HCT116 (cell line): ENCODE measurements around the gene FAM110D. TPM values are rescaled to one million over a fixed set of nuclear protein-coding genes. Genes with fewer than 3 reads are reported as not detected.

Experiments used
- ATAC-seq: fragments of 200-7000 bp; cut with Tn5 transposase; 2 replicates; pipeline ENCODE4 v1.9.1; 2020; ENCODE audit warnings: mild to moderate bottlenecking, moderate library complexity
- BruUV-seq: library from RNA; stranded (reverse); fragments of 400-500 nt; replicated peaks from 2 replicates; lab custom pipeline; 2021; lab: Mats Ljungman, UMichigan
- CTCF ChIA-PET: fragments of 300-600 bp; sonication (Branson Sonifier 250); formaldehyde crosslinking; loops from one replicate; lab custom pipeline; 2021; ENCODE audit warnings: antibody characterized with exemption; lab: Charles Lee
- POLR2A ChIA-PET: fragments of 300-600, 350-600 bp; sonication (Branson Sonifier 250); formaldehyde crosslinking; loops from one replicate; lab custom pipeline; 2021; ENCODE audit warnings: antibody characterized with exemption; lab: Charles Lee
- RAD21 ChIA-PET, 2 experiments: fragments of 300-600 bp; sonication (Branson Sonifier 250); formaldehyde crosslinking; loops; one replicate each; lab custom pipeline; 2023; ENCODE audit warnings: low total read pairs in 2 of 2; ENCODE audit not compliant: uncharacterized antibody in 2 of 2, unreplicated experiment in 2 of 2, low non-redundant PET in 1 of 2; lab: Charles Lee
- DNase-seq: peaks from one replicate; pipeline ENCODE4 v3.0.0-alpha.2; 2010; ENCODE audit warnings: low read depth, low spot score
- H2AFZ ChIP-seq: fragments of 200-600 bp; shearing (Covaris generic), sonication (generic); 2 replicates; pipeline ENCODE4 v1.6.1; 2017; ENCODE audit warnings: low read depth, mixed run types, mixed read lengths, antibody characterized with exemption, low read length; ENCODE audit not compliant: poor library complexity, severe bottlenecking
- H3K27ac ChIP-seq: 2 replicates; pipeline ENCODE4 v1.5.1; 2012; ENCODE audit warnings: low read depth, low read length
- H3K27me3 ChIP-seq: fragments of 200-600 bp; sonication (generic); 2 replicates; pipeline ENCODE4 v1.6.1; 2016; ENCODE audit warnings: mixed run types, low read length, mixed read lengths; ENCODE audit not compliant: insufficient read depth
- H3K36me3 ChIP-seq, 2 experiments: fragments of 200-500 bp in 1 of 2; fragments of 200-600 bp in 1 of 2; sonication (Bioruptor generic) in 1 of 2; sonication (generic) in 1 of 2; 2 replicates each; pipeline versions ENCODE4 v1.5.1 to v1.6.1; 2014 to 2016; ENCODE audit warnings: low read length in 2 of 2, inconsistent platforms in 1 of 2, mixed read lengths in 1 of 2, mixed run types in 1 of 2; ENCODE audit not compliant: insufficient read depth in 2 of 2, control insufficient read depth in 1 of 2
- H3K4me1 ChIP-seq, 2 experiments: fragments of 200-600 bp in 1 of 2; sonication (generic) in 1 of 2; 2 replicates each; pipeline versions ENCODE4 v1.5.1 to v1.6.1; 2012 to 2017; ENCODE audit warnings: low read length in 2 of 2, inconsistent platforms in 1 of 2, mild to moderate bottlenecking in 1 of 2, mixed read lengths in 1 of 2, mixed run types in 1 of 2, moderate library complexity in 1 of 2; ENCODE audit not compliant: insufficient read depth in 2 of 2, control insufficient read depth in 1 of 2
- H3K4me2 ChIP-seq: fragments of 200-600 bp; sonication (generic); 2 replicates; pipeline ENCODE4 v1.6.1; 2017; ENCODE audit warnings: mixed run types, low read length, mixed read lengths
- H3K4me3 ChIP-seq, 2 experiments: fragments of 200-600 bp in 1 of 2; sonication (generic) in 1 of 2; replicated peaks in 1 of 2; 2 replicates each; pipeline ENCODE4 v1.5.1; 2011 to 2016; ENCODE audit warnings: low read length in 2 of 2, control low read depth in 1 of 2, low read depth in 1 of 2, mild to moderate bottlenecking in 1 of 2, mixed read lengths in 1 of 2, mixed run types in 1 of 2
- H3K79me2 ChIP-seq: fragments of 200-600 bp; sonication (generic); 2 replicates; pipeline ENCODE4 v1.6.1; 2017; ENCODE audit warnings: mild to moderate bottlenecking, mixed run types, low read length, moderate library complexity, mixed read lengths; ENCODE audit not compliant: insufficient read depth
- H3K9ac ChIP-seq: fragments of 200-600 bp; sonication (generic); 2 replicates; pipeline ENCODE4 v1.6.1; 2016; ENCODE audit warnings: low read length, mixed read lengths
- H3K9me2 ChIP-seq: fragments of 200-600 bp; sonication (generic), shearing (Covaris generic); 2 replicates; pipeline ENCODE4 v1.6.1; 2017; ENCODE audit warnings: mixed run types, mild to moderate bottlenecking, moderate library complexity; ENCODE audit not compliant: insufficient read depth
- H3K9me3 ChIP-seq, 2 experiments: fragments of 200-500 bp in 1 of 2; fragments of 200-600 bp in 1 of 2; sonication (Bioruptor generic) in 1 of 2; sonication (generic) in 1 of 2; 2 replicates each; pipeline ENCODE4 v1.6.1; 2014 to 2017; ENCODE audit warnings: low read length in 2 of 2, mixed read lengths in 2 of 2, inconsistent platforms in 1 of 2, low read depth in 1 of 2, mild to moderate bottlenecking in 1 of 2, mixed run types in 1 of 2, moderate library complexity in 1 of 2; ENCODE audit not compliant: control insufficient read depth in 1 of 2, insufficient read depth in 1 of 2
- H4K20me1 ChIP-seq: fragments of 200-600 bp; sonication (generic), shearing (Covaris generic); 2 replicates; pipeline ENCODE4 v1.6.1; 2017; ENCODE audit warnings: mixed run types, mild to moderate bottlenecking, moderate library complexity; ENCODE audit not compliant: insufficient read depth
- EGR1 ChIP-seq: IDR thresholded peaks from 2 replicates; pipeline ENCODE4 v1.6.1; 2012; ENCODE audit warnings: low read depth
- FOSL1 ChIP-seq: IDR thresholded peaks from 2 replicates; pipeline ENCODE4 v1.6.1; 2012; ENCODE audit warnings: low read depth
- JUND ChIP-seq: IDR thresholded peaks from 2 replicates; pipeline ENCODE4 v1.6.1; 2012
- intact Hi-C: fragments of 100-400 bp; cut with micrococcal nuclease; formaldehyde crosslinking; loops from 2 replicates; pipeline ENCODE4 v1.10.0; 2022
- total RNA-seq: library from RNA; stranded (reverse); gene quantifications from one replicate; pipeline ENCODE4 v1.2.1, GENCODE V29; 2021; ENCODE audit not compliant: unreplicated experiment
- TF ChIP-seq, protein P1 (sequence below): IDR thresholded peaks from 2 replicates; pipeline ENCODE4 v1.6.1; 2011; ENCODE audit warnings: mild to moderate bottlenecking, low read length, moderate library complexity; ENCODE audit not compliant: insufficient replicate concordance; ENCODE audit errors: extremely low read depth

The FAM110D gene
- total RNA-seq, 1 experiment from 2014 or later, result 0.34 TPM

DNA sequence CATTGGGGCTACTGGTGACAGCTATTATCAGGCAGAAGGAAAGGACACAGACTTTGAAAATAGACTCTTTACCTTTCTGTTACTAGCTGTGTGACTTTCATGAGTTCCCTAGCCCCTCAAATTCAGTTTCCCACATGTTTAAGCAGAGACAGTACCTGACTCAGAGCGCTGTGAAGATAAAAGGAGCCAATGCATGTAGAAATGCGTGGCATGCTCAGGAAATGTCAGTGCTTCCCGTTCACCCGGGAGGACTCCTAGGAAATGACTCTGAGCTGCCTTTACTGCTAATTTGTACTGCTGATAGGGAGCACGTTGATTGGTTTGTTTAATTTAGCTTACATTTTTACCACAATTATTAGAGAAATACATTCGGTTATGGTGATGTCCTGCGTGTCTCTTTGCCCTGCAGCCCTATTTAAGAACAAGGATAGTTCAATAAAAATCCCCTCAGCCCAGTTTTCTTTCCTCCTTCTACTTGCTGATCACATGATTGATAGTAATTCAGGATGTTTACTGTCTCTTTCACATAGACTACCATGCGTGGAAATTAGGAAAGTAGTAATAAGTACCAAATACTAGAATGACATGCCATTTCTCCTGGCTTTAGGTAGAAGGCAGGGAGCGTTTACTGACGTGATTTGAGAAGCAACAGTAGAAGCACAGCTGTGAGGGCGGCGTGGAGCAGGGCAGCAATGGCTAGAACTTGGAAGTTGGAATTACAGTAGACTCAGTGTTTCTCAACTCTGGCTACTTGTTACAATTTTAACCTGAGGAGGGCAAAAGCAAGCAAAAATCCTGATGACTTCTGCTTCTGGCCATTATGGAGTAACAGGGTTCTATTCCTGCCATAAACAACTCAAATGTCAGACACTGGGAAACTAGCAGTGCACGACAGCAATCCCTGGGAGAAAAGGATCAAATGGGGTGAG lies 31.4 kb upstream of the FAM110D start:
- BruUV-seq, result no TSS peak

More for the DNA sequence above, 31.4 kb upstream of the FAM110D start:
- Histone ChIP-seq H3K9ac (no peak overlapping the region), H3K9me3 (no peaks in the 10 kb centered on the region), H3K4me3 (no peak overlapping the region), H3K79me2 (peaks cover 4% of the 10 kb centered on the region; the same call in 1 of the 2 replicates), H3K9me2 (no peaks in the 10 kb centered on the region), H4K20me1 (no peaks in the 10 kb centered on the region), H3K4me2 (no peak overlapping the region), H3K27ac (no peak overlapping the region), H3K4me1 (peaks cover 11 to 32% of the 10 kb centered on the region in 2 experiments; a peak in 3 of 4 replicates), H3K36me3 (no peaks in the 10 kb centered on the region), H3K27me3 (no peaks in the 10 kb centered on the region), H2AFZ (no peak overlapping the region)
- TF ChIP-seq, protein P1, sequence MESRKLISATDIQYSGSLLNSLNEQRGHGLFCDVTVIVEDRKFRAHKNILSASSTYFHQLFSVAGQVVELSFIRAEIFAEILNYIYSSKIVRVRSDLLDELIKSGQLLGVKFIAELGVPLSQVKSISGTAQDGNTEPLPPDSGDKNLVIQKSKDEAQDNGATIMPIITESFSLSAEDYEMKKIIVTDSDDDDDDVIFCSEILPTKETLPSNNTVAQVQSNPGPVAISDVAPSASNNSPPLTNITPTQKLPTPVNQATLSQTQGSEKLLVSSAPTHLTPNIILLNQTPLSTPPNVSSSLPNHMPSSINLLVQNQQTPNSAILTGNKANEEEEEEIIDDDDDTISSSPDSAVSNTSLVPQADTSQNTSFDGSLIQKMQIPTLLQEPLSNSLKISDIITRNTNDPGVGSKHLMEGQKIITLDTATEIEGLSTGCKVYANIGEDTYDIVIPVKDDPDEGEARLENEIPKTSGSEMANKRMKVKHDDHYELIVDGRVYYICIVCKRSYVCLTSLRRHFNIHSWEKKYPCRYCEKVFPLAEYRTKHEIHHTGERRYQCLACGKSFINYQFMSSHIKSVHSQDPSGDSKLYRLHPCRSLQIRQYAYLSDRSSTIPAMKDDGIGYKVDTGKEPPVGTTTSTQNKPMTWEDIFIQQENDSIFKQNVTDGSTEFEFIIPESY, result no peak
- TF ChIP-seq JUND (no peak), FOSL1 (no peak), EGR1 (no peak)
- DNase-seq, result no peak
- ChIA-PET RAD21 (no interaction called here), CTCF (interaction anchor here (0.8 to 2.0 kb wide), 4 partner anchors 18 to 106 kb away, joined by 4 to 6 read pairs (median 4); partner anchors contain the start of genes CEP85 and ZNF593), POLR2A (no interaction called here)
- intact Hi-C loops, result no loop called here
- no peak for ATAC-seq
